Measurements from ENCODE around the gene RIC3. TPM values are rescaled to one million over a fixed set of nuclear protein-coding genes. Genes with fewer than 3 reads are reported as not detected.

Gene RIC3
- total and polyA plus RNA-seq, 7 donors, result 0.46 to 8.4 (median 3.4) TPM

- Histone ChIP-seq H3K4me3 (no peak overlapping the region), H3K36me3 (ENCODE audit: insufficient read depth in 1 of 2, low read depth in 1 of 2) (no peaks in the 10 kb centered on the region), H3K9me3 (peaks cover 4% of the 10 kb centered on the region), H3K27ac (no peak overlapping the region), H3K27me3 (ENCODE audit: insufficient read depth in 3 of 3, low read length in 2 of 3) (no peaks in the 10 kb centered on the region), H3K4me1 (peaks cover 37% of the 10 kb centered on the region)
- no peak for ATAC-seq
- 58 to 64% (median 60%) methylated on average over 8 of the region's 8 CpGs for WGBS, 3 donors
- intact Hi-C loops (cut with DNase I), result no loop called here
- TF ChIP-seq CTCF (IDR thresholded peaks at IDR 0.05), result no peak
- no peak for DNase-seq
Observed at GRCh38 chr11:8111636-8112035, 57.2 kb downstream of the RIC3 start.

GRCh38 chr11:8110396-8110795 lies 58.4 kb downstream of the RIC3 start:
- ATAC-seq (peak; percentile 47 to 72 (median 65)), DNase-seq (no peak)
- H3K27me3 ChIP-seq (ENCODE audit: insufficient read depth in 3 of 3, low read length in 2 of 3), result no peaks in the 10 kb centered on the region
- no peak for TF ChIP-seq CTCF (IDR thresholded peaks at IDR 0.05)
- H3K9me3 ChIP-seq, result no peaks in the 10 kb centered on the region
- no peak overlapping the region for H3K27ac ChIP-seq
- 28 to 55% (median 29%) methylated on average over 4 of the region's 4 CpGs for WGBS, 3 donors
- H3K36me3 ChIP-seq (ENCODE audit: insufficient read depth in 1 of 2, low read depth in 1 of 2), result no peaks in the 10 kb centered on the region
- no peak overlapping the region for H3K4me3 ChIP-seq
- intact Hi-C loops (cut with DNase I), result no loop called here
- peaks cover 37% of the 10 kb centered on the region for H3K4me1 ChIP-seq

- ATAC-seq, result no peak
- Histone ChIP-seq H3K27ac (no peak overlapping the region), H3K36me3 (ENCODE audit: insufficient read depth in 1 of 2, low read depth in 1 of 2) (no peaks in the 10 kb centered on the region), H3K9me3 (no peaks in the 10 kb centered on the region), H3K4me3 (no peak overlapping the region), H3K4me1 (peaks cover 37% of the 10 kb centered on the region), H3K27me3 (ENCODE audit: insufficient read depth in 3 of 3, low read length in 2 of 3) (no peaks in the 10 kb centered on the region)
- DNase-seq, result no peak
- intact Hi-C loops (cut with DNase I), result no loop called here
- TF ChIP-seq CTCF (IDR thresholded peaks at IDR 0.05), result no peak
Observed at GRCh38 chr11:8109675-8110074, 59.1 kb downstream of the RIC3 start.

GRCh38 chr11:8108421-8108820 lies 60.4 kb downstream of the RIC3 start:
- peak overlapping the region; percentile 42 for H3K27ac ChIP-seq
- no peak for TF ChIP-seq CTCF (IDR thresholded peaks at IDR 0.05)
- peaks cover 37% of the 10 kb centered on the region for H3K4me1 ChIP-seq
- intact Hi-C loops (cut with DNase I), result no loop called here
- peak in 2 of 4 donors; percentile 53 to 73 for ATAC-seq
- no peaks in the 10 kb centered on the region for H3K27me3 ChIP-seq (ENCODE audit: insufficient read depth in 3 of 3, low read length in 2 of 3)
- H3K9me3 ChIP-seq, result no peaks in the 10 kb centered on the region
- H3K36me3 ChIP-seq (ENCODE audit: insufficient read depth in 1 of 2, low read depth in 1 of 2), result no peaks in the 10 kb centered on the region
- DNase-seq, result no peak
- no peak overlapping the region for H3K4me3 ChIP-seq
- WGBS, 3 donors, result 11 to 27% (median 22%) methylated on average over 2 of the region's 2 CpGs

- H3K4me3 ChIP-seq, result no peak overlapping the region
- ATAC-seq, result peak; percentile 63 to 72 (median 66)
- no peak for DNase-seq
- H3K9me3 ChIP-seq, result no peaks in the 10 kb centered on the region
- 39 to 66% (median 48%) methylated on average over 5 of the region's 5 CpGs for WGBS, 3 donors
- H3K27ac ChIP-seq, result peak overlapping the region; percentile 42
- peaks cover 37% of the 10 kb centered on the region for H3K4me1 ChIP-seq
- TF ChIP-seq CTCF (IDR thresholded peaks at IDR 0.05), result no peak
- intact Hi-C loops (cut with DNase I), result no loop called here
- no peaks in the 10 kb centered on the region for H3K27me3 ChIP-seq (ENCODE audit: insufficient read depth in 3 of 3, low read length in 2 of 3)
- H3K36me3 ChIP-seq (ENCODE audit: insufficient read depth in 1 of 2, low read depth in 1 of 2), result no peaks in the 10 kb centered on the region
Observed at GRCh38 chr11:8107642-8108041, 61.2 kb downstream of the RIC3 start.

Data from psoas muscle (tissue), 8 donors.